NCI-H146 (cell line): Measurements from ENCODE around the gene B3GALT4.
"Not testable (repeated sequence)": the region's sequence is repeated elsewhere in the genome, so short reads cannot be mapped to it uniquely, and the experiment has no call there.

Experiments used
- DNase-seq: peaks from one replicate; lab custom pipeline; 2025; lab: John Stamatoyannopoulos, UW

Gene B3GALT4

DNA sequence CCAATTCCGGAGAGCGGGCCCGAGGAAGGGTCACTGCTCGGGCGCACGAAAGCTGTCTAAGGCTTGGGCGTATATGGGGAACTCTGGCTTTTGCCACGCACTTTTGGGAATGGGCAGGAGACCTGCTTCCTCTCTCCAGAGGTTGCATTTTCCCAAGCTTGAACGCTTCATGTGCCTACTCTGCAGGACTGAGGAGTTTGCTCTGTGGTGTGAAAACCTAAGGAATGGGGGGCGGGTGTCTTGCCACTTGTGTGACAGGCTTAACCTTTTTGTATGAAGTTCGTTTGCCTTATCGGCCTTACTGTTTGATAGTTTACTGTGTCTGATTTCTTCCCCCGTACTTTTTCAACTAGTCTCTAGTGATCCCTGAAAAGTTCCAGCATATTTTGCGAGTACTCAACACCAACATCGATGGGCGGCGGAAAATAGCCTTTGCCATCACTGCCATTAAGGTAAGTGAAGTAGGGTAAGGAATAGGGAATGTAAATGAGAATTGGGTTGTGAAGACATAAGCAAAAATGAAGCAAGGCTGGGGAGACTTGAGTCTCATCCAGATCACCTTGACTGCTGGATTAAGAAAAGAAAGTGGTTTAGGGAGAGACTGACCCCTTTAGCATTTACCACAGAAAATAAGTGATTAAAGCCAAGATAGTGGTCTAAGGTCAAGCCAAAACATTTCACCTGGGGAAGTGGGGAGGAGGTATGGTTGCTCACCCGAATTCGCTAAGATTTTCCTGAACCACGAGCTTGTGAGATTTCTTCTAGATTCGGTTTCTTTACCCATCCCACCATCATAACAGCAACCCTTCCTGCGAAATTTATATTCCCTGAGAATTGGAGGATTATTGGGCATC lies 4.4 kb upstream of the B3GALT4 start:
- DNase-seq: no peak

DNA sequence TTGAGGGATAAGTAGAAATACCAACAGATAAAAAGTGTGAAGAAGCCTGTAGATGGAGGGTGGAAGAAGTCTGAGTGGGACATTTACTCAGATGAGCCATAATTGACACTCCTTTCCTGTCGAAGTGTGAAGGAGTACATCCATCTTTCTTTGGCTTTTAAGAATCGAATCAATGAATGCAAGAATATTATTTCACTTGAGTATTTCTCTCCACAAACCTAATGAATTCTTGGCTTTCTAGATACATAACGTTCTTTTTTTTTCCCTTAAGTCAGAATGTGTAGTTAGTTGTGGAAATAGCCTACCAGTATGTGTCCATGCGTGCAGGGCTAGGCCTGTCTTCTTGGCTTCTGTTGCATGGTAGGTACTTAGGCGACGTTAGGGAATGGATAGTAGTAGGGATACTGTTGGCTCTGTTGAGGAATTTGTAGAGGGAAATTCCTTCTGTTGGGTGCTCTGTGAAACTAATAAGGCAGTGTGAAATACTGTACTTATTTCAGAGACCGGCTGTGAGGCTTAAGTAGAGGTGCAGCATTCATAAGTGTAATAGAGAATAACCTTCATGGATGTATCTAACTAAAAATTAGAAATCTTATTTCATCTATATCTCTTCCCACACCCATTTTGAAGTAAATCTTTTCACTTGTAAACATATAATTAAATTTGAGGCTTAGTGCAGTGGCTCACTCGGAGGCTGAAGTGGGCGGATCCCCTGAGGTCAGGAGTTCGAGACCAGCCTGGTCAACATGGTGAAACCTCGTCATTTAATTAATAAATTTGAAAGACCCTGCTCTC lies 3.6 kb upstream of the B3GALT4 start:
- DNase-seq: no peak

DNA sequence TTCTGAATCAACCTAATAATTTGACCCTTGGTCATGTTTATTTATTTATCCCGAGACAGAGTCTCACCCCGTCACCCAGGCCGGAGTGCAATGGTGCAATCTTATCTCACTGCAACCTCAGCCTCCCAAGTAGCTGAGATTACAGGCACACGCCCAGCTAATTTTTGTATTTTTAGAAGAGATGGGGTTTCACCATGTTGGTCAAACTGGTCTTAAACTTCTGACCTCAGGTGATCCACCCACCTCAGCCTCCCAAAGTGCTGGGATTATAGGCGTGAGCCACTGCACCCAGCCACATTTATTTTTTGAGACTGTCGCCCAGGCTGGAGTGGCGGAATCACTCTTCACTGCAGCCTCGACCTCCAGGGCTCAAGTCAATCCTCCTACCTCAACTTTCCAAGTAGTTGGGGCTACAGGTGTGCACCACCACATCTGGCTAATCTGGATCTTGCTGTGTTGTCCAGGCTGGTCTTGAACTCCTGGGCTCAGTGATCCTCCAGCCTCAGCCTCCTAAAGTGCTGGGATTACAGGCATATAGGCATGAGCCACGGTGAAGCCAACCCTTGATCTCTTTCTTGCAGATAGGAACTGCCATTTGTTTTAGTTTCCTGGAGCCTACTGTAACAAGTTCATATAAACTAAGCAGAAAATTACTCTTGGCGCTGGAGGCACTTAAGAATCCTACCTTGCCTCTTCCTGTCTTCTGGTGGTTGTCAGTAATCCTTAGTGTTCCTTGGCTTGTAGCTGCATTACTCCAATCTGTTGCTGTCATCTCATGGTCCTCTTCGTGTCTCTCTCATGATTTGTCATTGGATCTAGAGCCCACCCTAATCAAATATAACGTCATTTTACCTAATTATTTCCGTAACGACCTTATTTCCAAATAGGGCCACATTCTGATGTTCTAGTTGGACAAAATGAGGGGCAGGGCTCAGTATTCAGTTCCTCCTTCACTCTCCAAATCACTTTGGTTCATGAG lies 2.7 kb upstream of the B3GALT4 start:
- DNase-seq: no peak

DNA sequence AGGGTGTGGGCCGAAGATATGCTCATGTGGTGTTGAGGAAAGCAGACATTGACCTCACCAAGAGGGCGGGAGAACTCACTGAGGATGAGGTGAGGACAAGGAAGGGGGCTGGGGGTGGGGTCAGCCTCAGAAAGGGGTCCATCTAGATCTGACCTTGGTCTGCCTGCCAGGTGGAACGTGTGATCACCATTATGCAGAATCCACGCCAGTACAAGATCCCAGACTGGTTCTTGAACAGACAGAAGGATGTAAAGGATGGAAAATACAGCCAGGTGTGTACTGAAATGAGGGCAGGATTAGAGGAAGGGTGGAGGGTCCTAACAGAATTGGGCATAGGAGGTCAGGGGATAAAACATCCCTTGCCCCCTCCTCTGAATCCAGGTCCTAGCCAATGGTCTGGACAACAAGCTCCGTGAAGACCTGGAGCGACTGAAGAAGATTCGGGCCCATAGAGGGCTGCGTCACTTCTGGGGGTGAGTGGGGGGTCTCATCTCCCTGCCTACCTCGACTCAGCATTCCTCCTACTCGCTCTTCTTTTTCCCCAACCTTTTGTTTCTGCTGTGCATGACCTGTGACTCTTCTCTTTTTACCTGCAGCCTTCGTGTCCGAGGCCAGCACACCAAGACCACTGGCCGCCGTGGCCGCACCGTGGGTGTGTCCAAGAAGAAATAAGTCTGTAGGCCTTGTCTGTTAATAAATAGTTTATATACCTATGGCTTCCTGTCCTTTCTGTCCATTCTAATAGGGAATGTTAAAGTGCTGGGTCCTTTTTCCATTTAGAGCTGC lies 935 bp upstream of the B3GALT4 start:
- DNase-seq: not testable (repeated sequence)

DNA sequence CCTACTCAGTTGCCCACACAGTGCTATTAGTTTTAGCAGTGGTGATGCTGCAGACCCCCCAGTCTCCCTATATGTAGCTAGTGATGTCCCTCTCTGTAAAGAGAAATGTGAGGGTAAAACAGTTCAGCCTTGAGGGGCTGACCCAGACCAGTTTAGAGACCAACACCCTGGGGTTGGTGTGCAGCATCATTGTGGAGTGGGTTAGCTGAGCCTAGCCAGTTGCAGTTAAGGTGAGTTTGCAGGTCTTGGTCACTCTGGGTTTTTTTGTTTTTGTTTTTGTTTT lies 401 bp upstream of the B3GALT4 start:
- no peak for DNase-seq

DNA sequence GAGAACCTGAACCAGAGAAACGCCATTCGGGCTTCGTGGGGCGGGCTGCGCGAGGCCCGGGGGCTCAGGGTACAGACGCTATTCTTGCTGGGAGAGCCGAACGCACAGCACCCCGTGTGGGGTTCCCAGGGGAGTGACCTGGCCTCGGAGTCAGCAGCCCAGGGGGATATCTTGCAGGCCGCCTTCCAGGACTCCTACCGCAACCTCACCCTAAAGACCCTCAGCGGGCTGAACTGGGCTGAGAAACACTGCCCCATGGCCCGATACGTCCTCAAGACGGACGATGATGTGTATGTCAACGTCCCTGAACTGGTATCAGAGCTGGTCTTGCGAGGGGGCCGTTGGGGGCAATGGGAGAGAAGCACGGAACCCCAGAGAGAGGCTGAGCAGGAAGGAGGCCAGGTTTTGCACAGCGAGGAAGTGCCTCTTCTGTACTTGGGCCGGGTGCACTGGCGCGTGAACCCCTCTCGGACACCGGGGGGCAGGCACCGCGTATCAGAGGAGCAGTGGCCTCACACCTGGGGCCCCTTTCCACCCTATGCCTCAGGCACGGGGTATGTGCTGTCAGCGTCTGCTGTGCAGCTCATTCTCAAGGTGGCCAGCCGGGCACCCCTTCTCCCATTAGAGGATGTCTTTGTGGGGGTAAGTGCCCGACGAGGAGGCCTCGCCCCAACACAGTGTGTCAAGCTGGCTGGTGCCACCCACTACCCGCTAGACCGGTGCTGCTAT lies 904 bp downstream of the B3GALT4 start:
- no peak for DNase-seq

DNA sequence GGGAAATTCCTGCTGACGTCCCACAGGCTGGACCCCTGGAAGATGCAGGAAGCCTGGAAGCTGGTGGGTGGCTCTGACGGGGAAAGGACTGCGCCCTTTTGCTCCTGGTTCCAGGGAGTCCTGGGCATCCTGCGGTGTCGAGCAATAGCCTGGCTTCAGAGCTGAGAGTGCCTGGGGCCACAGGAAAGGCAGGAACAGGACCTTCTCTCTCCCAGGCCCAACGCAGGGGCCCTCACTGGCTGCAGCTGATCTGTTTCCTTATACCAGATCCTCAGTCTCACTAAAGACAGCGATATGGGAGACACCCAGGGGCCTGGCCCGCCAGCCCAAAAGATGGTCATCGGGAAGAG lies 1.4 kb downstream of the B3GALT4 start:
- DNase-seq: no peak

DNA sequence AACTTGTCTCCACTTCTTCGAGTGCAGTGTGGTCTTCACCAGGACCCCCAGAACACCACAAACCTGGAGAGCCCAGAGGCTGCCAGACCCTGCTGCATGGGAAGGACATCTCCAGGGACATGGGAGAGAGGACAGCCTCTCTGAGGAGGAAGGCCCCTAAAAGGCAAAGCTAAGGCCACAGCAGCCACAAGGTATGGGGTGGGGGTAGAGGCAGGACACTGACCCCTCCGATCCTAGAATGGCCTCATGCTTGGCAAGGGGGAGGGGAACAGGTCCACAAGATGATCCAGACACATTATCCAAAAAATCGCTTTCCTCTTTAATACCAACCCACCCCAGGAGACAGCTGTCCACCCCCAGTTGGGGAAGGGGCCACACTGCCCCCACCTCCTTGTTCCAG lies 1.9 kb downstream of the B3GALT4 start:
- DNase-seq: no peak

DNA sequence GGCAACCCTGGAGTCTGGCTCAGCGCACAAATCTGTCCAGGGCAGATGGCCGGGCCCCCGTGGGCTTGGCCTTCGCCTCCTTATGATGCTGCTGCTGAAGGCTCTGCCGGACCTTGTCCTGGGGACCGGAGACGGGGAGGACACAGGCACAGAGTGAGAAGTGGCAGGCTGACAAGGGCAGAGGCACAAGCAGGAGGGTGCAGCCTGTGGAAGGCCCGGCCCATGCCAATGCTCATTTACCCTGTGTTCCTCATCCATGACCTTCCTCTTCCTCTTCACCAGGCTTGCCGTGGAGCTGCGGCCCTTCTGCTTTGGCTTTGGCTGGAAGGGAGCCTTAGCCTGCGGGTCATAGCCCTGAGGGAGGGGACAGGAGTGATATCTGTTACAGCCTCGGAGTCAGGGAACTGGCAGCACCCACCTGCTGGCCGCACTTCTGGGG lies 2.4 kb downstream of the B3GALT4 start:
- DNase-seq: no peak

DNA sequence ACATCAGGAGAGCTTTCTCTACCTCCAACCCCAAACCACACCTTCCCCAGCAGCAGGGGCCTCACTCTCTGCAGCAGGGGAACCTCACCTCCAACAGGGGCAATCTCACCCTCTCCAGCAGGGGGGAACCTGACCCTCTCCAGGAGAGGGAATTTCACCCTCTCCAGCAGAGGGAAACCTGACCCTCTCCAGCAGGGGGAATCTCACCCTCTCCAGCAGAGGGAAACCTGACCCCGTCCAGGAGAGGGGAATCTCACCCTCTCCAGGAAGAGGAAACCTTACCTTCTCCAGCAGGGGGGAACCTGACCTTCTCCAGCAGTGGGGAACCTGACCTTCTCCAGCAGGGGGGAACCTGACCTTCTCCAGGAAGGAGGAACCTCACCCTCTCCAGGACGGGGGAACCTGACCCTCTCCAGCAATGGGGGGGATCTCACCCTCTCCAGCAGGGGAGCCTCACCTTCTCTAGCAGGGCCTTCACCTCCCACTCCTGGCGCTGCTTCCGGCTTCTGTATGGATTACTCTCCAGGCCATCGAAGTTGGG lies 3.1 kb downstream of the B3GALT4 start:
- DNase-seq: peak; percentile 40

DNA sequence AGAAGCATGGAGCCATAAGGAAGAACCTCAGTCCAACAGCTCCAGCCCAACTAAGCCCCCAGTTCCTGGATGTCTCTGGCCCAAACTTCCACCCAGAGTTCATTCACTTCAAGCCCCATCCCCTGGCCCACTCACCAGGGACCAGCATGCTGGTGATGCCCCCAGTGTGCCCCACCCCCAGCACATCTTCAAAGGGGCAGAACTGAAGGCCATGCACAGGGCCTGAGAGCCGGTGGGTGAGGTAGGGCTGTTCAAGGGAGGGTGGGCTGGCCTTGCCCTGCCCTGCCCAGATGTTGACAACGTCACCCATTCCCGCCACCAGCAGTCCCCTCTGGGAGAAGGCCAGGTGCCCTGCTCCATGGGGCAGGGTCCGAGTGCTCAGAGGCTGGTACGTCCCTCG lies 3.6 kb downstream of the B3GALT4 start:
- no peak for DNase-seq

DNA sequence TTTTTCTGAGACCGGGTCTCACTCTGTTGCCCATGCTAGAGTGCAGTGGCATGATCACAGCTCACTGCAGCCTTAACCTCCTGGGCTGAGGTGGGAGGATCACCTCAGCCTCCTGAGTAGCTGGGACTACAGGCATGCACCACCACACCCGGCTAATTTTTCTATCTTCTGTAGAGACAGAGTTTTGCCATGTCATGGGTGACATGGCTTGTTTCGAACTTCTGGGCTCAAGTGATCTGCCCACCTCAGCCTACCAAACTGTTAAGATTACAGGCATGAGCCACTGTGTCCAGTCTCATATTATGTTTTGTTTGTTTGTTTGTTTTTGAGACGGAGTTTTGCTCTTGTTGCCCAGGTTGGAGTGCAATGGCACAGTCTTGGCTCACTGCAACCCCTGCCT lies 8.3 kb downstream of the B3GALT4 start:
- DNase-seq: not testable (repeated sequence)

DNA sequence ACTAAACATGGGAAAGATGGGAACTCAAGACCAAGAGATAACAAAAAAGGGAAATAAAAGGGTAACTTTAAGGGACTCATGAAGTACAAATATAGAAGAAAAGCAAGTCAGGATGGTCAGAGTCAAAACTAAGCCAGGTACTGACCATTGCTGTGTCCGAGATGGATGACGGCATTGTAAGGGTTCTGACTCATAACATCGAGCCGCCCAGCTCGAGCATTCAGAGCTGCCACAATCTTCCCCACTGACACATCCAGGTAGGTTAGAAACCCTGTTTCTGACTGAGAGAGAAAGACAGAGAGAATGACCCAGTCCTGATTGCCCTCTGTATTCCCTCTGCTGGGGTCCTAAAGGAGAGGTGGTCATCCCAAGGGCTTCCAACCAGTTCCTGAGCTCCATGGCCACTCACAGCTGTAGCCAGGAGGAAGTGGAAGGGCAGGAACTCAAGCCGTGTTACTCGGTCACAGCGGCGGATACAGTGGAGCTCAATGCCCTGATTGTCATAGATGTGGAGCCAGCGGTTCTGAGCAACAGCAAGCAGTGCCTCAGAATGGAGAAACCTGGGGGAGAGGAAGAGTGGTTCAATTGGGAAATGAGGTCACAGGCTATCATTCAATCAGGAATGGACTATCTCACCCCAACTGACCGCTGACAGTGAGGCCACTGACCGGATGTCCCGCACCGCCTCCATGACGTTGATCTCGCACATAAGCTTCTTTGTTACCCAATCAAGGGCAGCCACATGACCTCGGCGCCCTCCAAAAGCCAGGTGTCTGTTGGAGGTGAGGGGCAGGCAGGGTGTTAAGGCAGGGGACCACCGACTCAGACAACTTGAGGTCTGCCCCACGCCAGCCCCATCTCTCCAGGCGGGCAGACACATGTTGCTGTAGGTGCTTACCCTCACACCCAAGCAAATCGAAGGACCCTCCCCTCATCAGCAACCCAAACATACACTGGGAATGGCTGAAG lies 10.3 kb downstream of the B3GALT4 start:
- DNase-seq: no peak

DNA sequence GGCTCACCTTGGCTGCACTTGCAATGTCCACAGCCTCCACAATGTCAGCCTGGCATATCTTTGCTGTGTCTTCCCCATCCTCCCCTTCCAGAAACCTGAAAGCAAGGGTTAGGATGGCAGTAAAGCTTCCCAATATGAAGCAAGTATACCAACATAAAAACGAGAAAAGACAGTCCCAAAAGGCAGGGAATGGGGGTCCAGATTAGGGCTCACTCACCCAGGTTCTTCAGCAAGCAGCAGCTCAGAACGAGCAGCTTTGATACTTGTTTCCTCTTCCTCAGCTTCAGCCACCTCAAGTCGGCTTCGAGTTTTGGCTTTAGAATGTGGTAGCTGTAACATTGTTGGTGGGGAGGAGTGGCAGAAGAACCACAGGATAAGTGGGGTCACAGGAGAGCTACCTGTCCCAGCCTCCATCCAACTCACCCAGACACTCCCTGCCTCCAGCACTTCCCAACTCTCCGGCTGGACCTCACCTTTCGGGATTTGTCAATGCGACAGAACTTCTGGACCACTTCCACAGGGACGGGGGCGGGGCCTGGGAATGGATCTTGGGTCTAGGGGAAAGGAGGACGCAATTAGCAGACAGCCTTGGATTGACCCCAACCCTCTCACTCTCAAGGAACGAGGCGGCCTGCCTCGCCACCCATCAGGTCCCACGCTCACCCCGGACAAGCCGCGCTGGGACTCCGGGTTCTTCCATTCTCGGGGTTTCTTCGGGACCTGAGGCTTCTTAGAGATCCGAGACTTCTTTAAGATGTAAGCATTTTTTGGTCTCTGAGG lies 11.4 kb downstream of the B3GALT4 start:
- DNase-seq: no peak

DNA sequence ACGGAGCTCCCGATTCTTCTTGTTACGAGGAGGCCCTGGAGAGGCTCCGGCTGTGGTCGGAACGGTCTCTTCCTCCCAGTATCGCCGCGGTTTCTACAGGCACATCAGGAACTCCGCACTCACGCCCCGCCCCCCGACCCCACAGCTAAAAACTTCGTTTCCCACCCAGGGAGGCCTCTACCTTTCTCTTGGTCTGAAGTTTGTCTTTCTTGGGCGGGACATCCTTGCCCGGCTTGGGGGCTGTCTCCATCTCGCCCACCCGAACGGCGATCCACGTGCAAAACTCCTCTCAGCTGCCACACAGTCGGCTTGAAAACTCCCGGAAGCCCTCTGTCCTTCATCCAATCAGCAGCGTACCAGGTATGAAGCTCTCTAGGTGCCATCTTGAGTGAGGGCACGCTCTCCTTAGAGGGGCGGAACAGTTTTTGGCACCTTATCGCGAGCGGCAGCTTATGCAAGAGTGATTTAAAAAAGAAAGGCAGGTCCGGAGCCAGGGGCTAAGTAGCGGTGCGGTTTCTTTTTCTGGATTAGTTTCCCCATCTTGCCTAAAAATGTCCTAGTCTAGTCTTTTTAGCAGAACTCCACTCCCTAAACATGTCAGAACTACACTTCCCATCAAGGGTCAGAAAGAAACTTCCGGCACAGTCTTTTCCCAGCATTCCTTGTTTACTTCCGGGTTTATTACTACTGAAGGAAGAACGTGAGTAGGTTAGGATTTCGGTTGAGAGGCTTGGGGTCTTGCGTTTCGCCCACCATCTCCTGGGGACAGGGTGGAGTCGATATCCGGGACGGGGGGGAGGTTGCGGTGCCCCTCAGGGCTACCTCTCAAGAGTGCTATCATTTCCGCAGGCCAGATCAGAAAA lies 12.2 kb downstream of the B3GALT4 start, which contains the start of the genes PFDN6 and WDR46:
Gene PFDN6, plus strand, starts transcription at position 681 of the 863 bp plus-strand sequence. CDS start 256 bp downstream, outside the sequence.
Gene WDR46, minus strand, starts transcription at position 319 of the 863 bp plus-strand sequence. Its CDS starts 69 bp downstream, at position 250.
- peak; percentile 83 for DNase-seq

DNA sequence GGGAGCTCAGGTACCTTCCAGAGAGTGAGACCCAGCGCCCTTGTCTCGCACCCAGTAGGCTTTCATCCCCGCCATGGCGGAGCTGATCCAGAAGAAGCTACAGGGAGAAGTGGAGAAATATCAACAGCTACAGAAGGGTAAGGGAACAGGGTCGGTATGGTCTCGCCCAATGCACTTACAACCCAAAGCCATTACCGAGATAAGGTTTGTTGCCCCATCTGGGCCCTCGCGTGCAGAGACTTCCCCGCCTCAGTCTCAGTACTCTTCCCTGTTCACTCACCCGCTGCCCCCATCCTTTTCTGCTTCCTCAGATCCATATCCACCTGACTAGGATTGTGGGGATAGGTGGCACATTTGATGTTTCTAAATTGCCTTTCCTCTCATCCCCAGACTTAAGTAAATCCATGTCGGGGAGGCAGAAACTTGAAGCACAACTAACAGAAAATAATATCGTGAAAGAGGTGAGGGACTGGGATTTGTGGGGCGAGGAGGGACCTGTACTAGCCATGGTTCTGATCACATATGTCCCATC lies 12.9 kb downstream of the B3GALT4 start:
- no peak for DNase-seq

DNA sequence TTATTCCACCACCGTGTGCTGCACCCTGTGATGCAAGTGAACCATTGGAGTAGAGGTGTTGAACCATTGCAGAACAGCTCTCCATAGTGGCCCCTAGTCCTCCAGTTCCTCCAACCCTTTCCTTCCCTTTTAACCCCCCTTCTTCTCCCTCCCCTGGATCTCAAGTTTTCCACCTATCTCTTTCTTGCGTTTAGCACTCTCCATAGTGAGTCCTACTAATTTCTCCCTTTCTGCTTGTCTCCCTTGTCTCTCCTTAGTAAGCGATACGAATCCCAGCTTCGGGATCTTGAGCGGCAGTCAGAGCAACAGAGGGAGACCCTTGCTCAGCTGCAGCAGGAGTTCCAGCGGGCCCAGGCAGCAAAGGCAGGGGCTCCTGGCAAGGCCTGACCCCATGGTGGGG lies 13.5 kb downstream of the B3GALT4 start:
- DNase-seq: no peak
